HG02588 (cell line): ENCODE results near the gene CATSPERD.
"Not testable (repeated sequence)": the region's sequence is repeated elsewhere in the genome, so short reads cannot be mapped to it uniquely, and the experiment has no call there.

Experiments used
- ATAC-seq: cut with Tn5 transposase; IDR thresholded peaks from one replicate; pipeline ENCODE4 v1.9.1; 2021; ENCODE audit warnings: mild to moderate bottlenecking, moderate library complexity; ENCODE audit not compliant: unreplicated experiment

Gene CATSPERD

DNA sequence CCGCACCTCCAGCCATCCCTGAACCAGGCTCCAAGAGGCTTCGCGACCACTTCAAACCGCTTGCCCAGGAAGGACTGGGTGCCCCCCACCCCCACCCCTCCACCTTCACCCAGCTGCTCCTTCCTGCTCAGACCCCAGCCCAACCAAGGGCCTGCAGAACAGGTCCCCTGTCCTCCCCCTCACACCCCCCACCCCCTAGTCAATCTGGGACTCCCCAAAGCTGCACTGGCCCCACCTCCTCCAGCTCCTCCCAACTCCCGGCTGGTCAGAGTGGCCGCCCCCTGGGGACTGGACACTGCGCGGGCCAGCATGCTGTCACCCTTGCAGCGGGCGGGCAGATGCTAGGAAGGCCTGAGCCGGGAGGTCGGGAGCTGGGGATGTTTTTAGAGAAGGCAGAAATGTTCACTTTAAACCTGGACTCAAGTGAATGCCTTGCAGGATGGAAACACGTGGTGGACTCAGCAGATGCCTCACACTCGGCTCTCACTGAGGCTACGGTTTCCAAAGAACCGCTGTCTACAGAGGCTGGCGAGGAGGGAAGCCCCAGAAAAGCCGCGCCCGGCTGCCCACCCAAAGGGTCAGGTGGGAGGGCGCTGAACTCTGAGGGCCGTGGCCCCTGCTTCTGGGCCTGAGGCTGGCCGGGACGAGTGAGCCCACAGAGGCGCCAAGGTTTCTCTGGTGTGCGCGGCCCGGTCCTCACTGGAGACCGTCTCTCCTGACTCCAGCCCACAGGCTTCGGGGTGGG, 22.4 kb upstream of the CATSPERD start:
- ATAC-seq = no peak

DNA sequence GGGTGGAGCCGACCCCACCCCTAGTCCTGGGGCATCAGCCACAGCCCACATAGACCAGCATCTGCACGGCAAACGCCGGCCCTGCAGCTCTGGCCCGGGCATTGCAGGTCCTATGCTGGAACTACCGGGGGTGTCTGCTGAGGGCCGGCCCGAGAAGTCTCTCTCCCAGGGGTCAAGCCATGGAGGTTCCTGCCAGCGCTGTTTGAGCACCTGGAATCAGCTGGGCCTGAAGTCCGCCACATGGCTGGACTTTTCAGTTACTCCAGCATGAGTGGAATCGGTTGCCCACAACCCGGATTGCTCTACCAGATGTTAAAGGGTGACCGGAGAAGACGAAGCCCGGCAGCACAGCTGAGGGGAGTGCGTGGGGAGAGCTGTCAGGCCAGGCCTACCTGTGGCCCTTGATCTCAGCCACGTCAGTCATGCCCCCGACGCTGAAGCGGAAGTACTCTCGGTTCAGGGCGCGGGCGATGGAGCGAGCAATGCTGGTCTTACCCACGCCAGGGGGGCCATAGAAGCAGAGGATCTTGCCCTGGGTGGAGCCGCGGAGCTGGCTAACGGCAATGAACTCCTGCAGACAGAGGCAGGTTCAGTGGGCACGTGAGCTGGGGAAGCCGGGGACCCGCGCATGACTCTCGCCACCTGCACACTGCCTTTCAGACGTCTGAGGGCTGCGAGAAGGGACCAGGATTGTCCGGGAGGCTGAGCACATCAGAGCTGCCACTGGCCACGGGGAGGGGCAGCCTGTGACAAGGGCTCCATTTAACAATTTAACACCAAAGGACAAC, 21.6 kb upstream of the CATSPERD start:
- no peak for ATAC-seq

DNA sequence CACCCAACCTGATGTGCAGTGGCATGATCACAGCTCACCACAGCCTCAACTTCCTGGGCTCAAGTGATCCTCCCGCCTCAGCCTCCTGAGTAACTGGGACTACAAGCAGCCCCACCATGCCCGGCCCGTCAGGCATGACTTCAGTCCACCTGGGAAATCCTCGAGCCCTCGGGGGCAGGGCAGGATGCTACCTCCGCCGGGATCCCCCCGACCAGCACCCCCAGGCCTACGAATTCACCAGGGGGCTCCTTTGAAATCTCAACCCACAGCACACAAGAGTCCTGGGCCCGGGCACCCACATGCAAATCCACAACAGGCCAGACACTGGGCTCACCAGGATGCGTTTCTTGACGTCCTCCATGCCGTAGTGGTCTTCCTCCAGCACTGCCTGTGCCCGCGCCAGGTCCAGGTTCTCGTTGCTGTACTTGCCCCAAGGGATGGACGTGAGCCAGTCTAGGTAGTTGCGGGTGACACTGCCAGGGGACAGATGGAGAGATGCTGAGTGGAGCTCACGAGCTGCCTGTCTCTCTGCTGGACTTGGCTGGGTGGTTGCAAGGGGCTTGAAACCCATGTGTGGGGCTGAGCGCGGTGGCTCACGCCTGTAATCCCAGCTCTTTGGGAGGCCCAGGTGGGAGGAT, 19.9 kb upstream of the CATSPERD start:
- ATAC-seq = no peak

DNA sequence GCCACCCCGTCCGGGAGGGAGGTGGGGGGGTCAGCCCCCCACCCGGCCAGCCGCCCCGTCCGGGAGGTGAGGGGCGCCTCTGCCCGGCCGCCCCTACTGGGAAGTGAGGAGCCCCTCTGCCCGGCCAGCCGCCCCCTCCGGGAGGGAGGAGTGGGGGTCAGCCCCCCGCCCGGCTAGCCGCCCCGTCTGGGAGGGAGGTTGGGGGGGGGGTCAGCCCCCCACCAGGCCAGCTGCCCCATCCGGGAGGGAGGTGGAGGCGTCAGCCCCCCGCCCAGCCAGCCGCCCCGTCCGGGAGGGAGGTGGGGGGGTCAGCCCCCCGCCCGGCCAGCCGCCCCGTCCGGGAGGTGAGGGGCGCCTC, 18.4 kb upstream of the CATSPERD start:
- not testable (repeated sequence) for ATAC-seq

DNA sequence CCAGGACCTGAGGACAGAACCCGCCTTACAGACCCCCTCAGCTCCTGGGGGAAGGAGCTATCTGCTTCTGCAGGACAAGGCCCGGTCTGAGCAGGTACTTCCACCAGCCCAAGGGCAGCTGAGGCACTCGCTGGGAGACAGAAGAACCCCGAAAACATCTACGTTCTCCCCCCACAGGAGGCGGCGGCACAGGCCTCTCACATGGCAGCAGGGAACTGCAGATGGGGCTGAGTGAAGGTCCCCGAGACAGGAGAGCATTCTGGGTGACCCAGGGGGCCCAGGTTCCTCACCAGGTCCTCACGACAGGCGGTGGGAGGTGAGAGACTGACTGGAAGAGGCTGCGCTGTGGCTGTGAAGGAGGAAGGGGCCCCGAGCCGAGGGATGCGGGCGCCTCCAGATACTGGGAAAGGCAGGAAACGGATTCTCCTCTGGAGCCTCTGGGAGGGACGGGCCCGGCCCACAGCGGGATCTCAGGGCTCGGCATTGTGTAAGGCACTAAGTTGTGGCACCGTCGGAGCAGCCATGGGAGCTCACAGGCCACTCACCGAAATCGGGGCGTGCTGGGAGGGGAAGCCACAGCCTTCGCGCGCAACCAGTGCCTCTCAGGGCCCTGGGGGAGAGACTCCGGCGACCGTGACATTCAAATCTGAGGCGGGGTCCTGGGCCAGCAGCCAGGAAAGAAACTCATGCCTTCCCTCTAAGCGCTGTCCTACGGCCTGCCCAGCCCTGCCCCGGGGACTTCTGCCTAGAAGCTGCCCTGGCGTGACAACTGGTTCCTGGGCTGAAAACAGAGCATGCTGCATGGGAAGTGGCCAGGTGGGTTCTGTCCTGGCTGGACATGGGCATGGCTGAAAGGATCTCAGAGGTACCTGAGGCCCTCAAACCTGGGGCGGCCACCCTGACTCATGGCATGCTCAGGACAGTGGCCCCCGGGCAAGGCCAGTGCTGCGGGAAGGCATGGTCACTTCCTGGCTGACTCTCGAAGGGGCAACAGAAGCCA, 16.3 kb upstream of the CATSPERD start:
- no peak for ATAC-seq

DNA sequence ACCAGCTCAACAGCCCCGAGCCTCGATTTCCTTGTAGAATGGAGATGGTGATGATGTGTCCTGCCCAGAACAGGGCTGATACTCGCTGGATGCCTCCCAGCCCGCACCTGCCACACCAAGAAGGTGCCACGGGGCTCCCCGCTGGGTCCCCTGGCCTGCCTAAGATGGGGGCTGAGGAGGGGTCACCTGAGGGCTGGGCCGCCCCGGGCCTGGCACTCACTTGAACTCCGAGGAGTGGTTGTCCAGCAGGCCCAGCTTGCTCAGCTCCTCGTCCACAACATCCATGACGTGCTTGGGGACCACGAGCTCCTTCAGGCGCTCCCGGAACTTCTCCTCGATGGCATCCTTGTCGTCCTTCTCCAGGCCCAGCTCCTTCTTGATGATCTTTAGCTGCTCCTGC, 14.9 kb upstream of the CATSPERD start:
- ATAC-seq = no peak

DNA sequence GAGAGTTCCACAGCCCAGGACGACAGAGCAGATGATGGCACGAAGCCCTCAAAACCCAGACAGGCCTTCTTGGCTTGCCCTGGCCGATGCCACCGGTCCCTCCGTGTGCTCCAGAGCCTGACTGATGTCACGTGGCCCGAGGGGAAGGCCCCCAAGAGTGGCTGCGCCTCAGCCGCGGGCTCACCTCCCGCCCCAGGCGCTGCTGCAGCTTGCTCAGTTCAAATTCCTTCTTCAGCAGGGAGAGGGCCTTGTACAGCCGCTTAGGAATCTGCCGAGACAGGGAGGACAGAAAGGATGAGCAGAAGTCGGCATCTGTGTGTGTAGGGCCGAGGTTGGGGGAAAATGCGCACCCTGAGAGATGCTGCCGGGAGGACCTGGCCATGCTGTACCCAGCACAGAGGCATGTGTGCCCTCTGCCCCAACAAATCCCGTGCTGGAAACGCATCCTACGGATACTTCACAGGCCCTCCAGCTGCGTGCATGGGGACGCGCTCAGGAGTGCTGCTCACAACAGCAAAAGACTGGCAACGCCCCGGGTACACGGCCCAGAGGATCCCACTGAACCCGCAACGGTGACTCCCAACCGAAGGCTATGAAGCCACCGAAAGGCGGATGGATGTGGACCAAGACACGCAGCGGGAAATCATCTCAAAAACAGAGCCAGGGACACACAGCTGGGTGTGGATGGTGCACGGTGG, 13.4 kb upstream of the CATSPERD start:
- ATAC-seq = no peak

DNA sequence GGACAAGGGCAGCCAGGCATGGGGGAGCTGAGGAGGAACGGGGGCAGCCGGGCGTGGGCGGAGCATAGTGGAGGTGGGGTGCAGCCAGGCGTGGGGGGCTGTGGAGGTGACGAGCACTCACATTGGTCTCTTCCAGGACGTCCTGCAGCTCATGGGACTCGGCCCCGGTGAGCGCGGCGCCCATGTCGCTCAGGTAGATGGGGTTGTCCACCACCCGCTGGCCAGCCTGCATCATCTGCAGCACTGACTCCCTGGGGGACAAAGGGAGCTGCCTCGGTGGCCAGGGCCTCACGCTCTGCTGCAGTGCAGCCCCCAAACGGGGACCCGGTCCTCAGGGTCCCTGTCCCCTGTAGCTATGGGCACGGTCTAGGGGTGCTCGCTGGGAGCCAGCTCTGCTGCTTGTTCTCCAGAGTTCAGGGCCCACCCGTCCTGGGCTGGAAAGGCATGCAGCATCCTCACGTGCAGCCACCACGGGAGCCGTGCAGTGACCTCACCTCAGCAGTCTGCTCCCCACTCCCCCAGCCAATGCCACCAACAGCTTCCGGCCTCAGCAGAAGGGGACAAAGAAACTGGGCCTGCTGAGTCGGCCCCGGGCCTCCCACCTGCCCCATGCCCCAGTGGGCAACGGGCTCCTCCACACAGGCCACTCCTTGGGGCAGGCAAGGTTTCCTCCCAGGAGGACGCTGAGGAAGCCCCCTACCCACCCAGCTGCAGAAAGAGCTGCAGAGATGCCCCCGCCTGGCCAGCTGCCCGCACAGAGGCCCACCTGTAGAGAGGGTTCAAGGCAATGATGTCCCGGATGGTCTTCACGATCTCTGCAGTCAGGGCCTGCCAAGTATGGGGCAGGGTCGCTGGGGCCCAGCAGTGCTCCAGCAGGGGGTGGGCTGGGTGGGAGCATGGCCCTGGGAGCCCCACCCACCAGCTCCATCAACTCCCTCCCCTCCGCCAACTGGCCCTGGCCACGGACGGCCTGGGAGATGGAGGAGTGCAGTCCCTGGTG, 12.6 kb upstream of the CATSPERD start:
- no peak for ATAC-seq

DNA sequence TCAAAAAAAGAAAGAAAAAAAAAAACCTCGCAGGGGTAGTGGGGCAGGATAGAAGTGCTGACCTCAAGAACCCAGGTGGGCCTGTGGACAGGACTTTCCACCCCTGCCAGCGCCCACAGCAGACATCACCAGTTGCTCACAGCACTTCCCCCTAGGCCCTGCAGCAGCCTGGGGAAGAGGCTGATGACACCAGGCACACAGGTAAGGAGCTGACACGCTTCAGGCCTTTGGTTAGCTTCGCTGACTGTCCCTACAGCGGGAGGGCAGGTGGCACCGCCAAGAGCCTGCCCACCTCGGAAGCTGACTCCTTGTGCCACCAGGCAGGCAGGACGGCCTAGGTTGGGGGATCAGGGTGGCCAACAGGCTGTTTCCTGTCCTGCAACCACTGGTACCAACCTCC, 9.4 kb upstream of the CATSPERD start:
- ATAC-seq = no peak

DNA sequence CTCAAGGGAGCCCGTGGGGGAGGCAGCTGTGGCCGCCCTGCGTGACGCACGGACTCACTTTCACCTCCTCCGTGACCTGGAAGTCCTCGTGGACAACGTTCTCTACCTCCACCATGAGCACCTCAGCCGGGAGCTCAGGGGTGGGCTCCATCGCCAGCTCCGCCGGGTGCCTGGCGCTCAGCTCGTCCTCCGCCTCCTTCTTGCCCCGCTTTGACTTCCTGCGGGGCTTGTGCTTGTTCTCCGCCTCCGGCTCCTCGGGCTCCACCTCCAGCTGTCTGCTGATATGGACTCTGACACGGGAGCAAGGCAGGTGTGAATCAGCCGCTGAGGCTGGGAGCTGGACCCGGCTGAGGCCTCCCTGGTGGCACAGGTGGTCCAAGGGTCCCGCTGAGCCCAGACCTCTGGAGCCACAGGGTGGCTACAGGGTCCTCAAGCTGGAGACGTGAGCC, 8.7 kb upstream of the CATSPERD start:
- ATAC-seq = no peak

DNA sequence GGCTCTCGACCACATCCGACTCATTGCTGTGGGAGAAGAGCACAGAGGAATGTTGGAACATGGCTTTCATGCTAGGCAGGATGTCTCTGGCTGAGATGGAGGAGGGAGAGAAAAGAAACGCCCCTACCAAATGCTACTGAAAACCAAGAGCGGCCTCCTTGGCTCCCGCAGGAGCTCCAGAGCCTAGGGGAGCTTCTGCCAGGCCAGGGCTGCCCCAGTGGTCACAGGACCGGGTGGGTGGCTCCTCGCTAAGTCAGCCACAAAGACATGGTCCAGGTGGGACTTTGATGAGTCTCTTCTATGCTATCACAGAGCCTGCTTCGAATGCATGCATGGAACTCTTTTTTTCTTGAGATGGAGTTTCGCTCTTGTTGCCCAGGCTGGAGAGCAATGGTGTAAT, 7.2 kb upstream of the CATSPERD start:
- ATAC-seq = no peak

DNA sequence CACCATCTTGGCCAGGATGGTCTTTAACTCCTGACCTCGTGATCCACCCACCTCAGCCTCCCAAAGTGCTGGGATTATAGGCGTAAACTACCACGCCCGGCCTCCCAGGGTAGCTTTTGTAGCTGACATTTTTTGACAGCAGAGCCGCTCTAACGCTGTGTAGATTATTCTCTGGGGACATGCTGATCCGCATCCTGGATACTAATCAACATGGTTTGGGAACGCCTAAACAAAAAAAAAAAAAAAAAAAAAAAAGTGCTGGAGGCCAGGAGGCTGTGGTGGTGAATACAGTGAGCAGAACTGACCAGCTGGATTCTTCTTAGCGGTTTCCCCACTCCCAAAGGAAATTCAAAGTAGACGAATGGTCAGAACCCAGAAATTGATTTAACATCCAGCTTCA, 5.6 kb upstream of the CATSPERD start:
- ATAC-seq = no peak

DNA sequence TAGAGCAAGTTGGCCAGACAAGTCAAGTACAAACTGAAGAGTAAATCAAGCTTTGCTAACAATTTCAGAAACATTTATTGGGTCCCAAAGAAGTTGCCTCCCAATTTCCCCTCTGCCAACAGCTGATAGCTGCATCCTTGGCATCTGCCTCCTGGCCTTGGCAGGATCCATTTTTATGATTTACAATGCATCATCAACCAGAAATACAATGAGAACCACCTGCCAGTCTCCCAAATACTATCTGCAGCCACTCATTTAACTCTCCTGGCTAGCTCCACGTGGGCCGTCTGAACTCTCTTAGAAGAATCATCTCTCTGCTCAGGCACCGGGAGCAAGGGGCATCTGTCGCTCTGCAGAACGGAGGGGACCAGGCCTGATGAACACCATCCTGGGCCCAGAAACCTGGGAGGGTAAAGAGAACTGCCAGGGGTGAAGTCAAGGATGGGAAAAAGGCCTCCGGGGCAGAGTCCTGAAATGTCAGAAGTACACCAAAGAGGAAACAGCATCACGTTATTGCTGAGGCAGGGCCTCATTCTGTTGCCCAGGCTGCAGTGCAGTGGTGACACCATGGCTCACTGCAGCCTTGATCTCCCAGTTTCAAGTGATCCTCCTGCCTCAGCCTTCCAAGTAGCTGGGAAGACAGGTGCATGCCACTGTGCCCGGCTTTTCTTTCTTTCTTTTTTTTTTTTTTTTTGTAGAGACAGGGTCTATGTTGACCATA, 3.1 kb upstream of the CATSPERD start:
- no peak for ATAC-seq

DNA sequence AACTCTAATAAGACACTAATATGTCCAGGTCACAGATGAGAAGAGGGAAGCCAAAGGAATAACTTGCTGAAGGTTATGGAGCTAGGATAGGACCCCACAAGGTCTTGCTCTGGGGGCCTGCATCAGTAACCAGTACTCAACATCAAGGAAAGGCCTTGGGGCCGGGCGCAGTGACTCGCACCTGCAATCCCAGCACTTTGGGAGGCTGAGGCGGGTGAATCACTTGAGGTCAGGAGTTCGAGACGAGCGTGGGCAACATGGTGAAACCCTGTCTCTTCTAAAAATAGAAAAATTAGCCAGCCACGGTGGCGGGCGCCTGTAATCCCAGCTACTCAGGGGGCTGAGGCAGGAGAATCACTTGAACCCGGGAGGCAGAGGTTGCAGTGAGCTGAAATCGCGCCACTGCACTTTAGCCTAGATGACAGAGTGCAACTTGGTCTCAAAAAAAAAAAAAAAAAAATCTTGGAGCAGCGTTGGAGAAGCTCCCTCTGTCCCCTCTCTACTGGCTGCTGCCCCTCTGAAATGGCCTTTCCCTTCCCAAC, 2.3 kb upstream of the CATSPERD start:
- ATAC-seq = no peak

DNA sequence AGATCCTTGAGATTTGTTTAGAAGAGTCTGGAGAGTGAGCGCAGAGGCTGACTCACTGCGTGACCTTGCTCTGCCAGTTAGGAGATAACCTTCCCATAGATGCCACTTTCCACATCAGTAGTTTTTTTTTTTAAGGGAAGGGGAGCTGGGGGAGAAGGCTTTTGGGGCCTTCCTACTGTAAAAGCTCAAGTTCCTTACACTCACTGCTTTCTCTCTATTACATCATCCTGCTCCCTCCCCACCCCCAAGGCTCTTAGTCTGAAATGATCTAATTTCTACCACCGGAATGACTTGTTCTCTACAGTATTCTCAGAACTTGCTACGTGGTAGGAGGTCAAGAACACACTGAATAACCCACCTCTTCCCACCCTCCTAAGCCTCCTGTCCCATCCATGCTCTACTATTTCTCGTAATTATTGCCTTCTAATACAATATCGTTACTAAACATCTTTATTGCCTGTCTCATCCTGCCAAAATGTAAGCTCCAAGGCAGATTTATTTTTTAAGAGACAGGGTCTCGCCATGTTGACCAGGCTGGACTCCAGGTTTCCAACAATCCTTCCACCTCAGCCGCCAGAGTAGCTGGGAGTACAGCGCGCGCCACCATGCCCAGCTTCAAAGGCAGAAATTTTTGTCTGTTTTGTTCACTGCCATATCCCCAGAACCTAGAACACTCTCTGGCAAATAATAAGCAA, 1.7 kb upstream of the CATSPERD start:
- ATAC-seq = no peak

DNA sequence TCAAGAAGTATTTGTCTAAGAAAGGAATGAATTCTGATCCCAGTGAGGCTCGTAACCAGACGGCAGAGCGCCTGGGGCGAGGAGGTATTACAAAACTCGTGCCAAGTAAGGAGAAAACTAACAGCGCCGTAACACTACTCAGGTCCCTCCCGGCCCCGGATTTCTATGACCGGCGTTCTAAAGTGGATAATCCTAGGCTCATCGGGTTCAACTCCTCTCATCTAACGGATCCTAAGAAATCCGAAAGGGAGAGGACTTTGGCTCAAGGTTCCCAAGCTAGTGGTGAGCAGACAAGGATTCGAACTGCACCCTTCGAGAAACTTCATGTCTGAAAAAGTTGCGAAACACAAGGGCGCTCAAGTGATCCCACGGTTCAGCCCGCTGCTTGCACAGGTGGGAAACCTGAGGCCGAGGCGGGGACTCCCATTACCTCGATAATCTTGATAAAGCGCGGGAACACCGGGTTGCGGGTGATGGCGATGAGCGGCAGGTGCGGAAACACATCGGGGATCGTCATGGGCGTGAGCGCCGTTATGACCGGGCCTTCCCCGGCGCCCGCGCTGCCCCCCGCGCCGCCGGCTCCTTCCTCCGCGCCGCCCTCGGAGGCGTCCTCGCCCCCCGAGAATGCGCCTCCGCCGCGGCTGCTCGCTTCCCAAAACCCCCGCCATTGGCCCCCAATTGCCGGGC, 1.0 kb upstream of the CATSPERD start:
- no peak for ATAC-seq
